ENCODE measurements around the gene GNB3. TPM values are rescaled to one million over a fixed set of nuclear protein-coding genes. Genes with fewer than 3 reads are reported as not detected.

Gene GNB3
- total RNA-seq, 4 donors from 2014 or later: 0.39 to 3.0 (median 2.1) TPM

DNA sequence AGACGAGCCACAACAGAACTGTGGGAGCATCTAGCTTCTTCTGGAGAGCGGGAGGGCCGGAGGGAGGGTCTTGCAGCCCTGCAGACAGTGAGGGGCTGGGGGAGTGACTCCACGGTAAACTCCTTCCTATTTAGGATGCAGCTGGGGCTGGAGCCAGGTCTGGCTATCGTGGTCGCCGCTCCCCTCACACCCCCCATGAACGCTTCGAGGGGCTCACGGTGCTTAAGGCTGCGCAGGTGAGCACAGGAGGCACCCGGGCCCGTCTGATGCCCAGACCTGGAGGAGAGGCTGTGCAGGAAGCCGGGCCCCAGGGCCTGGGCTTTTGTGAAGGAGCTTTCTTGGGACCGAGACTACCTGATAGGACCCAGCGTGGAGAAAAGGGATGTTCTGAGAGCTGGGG is 3.9 kb upstream of the GNB3 start:
- H3K27ac ChIP-seq: no peak overlapping the region
- no peaks in the 10 kb centered on the region for H3K9me3 ChIP-seq
- DNase-seq: no peak
- 91 to 95% methylated on average over 3 to 14 of the region's 16 CpGs for WGBS, 2 donors
- TF ChIP-seq, protein P1, sequence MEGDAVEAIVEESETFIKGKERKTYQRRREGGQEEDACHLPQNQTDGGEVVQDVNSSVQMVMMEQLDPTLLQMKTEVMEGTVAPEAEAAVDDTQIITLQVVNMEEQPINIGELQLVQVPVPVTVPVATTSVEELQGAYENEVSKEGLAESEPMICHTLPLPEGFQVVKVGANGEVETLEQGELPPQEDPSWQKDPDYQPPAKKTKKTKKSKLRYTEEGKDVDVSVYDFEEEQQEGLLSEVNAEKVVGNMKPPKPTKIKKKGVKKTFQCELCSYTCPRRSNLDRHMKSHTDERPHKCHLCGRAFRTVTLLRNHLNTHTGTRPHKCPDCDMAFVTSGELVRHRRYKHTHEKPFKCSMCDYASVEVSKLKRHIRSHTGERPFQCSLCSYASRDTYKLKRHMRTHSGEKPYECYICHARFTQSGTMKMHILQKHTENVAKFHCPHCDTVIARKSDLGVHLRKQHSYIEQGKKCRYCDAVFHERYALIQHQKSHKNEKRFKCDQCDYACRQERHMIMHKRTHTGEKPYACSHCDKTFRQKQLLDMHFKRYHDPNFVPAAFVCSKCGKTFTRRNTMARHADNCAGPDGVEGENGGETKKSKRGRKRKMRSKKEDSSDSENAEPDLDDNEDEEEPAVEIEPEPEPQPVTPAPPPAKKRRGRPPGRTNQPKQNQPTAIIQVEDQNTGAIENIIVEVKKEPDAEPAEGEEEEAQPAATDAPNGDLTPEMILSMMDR (IDR thresholded peaks at IDR 0.05): no peak
- TF ChIP-seq POLR2A (IDR thresholded peaks at IDR 0.05): no peak
- intact Hi-C loops (cut with DNase I): loop anchor here (10.0 kb wide), 1 partner anchor 212 kb away; no protein-coding TSS in a partner anchor
- peaks cover 5 to 10% of the 10 kb centered on the region in 2 donors for H3K36me3 ChIP-seq
- no peak overlapping the region for H3K4me3 ChIP-seq (replicated peaks in 1 of 3)
- no peaks in the 10 kb centered on the region for H3K27me3 ChIP-seq
- peaks cover 0 to 5% of the 10 kb centered on the region in 2 donors for H3K4me1 ChIP-seq

DNA sequence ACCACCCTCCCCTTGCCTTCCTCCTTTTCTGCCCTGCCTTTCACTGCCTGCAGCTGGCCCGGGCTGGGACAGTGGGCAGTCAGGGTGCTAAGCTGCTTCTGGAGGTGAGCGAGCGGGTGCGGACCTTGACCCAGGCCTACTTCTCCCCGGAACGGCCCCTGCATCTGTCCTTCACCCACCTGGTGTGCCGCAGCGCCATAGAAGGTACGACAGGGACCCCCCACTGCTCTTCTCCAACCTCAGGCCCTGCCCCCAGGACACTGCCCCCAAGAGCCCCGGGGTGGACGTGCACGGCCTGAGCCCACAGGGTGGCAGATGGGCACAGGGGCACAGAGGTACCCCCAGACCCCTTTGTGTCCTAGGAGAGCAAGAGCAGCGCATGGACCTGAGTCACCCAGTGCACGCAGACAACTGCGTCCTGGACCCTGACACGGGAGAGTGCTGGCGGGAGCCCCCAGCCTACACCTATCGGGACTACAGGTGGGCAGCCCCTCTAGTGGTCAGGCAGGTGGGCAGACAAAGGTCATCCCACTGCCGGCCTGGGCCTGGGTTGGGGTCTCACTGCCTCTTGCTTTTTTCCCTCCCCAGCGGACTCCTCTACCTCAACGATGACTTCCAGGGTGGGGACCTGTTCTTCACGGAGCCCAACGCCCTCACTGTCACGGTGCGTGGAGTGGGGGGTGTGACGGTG is 3.2 kb upstream of the GNB3 start:
- no peak overlapping the region for H3K27ac ChIP-seq
- intact Hi-C loops (cut with DNase I): loop anchor here (10.0 kb wide), 1 partner anchor 213 kb away; no protein-coding TSS in a partner anchor
- WGBS, 2 donors: 88 to 94% methylated on average over 9 to 24 of the region's 26 CpGs

DNA sequence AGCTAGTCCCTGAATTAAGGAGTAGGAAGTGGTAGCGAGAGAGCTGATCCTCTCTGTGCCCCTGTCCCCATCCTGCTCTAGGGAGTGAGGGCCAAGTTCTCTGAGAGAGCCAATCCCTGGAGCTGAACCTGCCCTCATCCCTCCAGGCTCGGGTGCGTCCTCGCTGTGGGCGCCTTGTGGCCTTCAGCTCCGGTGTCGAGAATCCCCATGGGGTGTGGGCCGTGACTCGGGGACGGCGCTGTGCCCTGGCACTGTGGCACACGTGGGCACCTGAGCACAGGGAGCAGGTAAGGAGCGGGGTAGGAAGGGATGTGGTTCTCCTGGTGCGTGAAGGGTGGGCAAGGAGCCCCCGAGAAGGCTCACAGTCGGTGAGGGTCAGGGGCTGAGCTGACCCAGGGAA is 1.9 kb upstream of the GNB3 start:
- intact Hi-C loops (cut with DNase I): loop anchor here (10.0 kb wide), 1 partner anchor 214 kb away; no protein-coding TSS in a partner anchor
- DNase-seq: no peak
- Histone ChIP-seq H3K4me1 (peaks cover 0 to 5% of the 10 kb centered on the region in 2 donors), H3K4me3 (replicated peaks in 1 of 3) (no peak overlapping the region), H3K36me3 (peaks cover 5 to 10% of the 10 kb centered on the region in 2 donors), H3K27ac (no peak overlapping the region), H3K27me3 (no peaks in the 10 kb centered on the region), H3K9me3 (no peaks in the 10 kb centered on the region)
- 92 to 95% methylated on average over 11 to 14 of the region's 16 CpGs for WGBS, 2 donors
- TF ChIP-seq, protein P1 (IDR thresholded peaks at IDR 0.05): no peak

More for the DNA sequence above, 3.2 kb upstream of the GNB3 start:
- H3K9me3 ChIP-seq: no peaks in the 10 kb centered on the region
- no peak overlapping the region for H3K4me3 ChIP-seq (replicated peaks in 1 of 3)
- peaks cover 0 to 5% of the 10 kb centered on the region in 2 donors for H3K4me1 ChIP-seq
- DNase-seq: no peak
- no peak for TF ChIP-seq POLR2A (IDR thresholded peaks at IDR 0.05)
- TF ChIP-seq, protein P1 (IDR thresholded peaks at IDR 0.05): no peak
- no peaks in the 10 kb centered on the region for H3K27me3 ChIP-seq
- H3K36me3 ChIP-seq: peaks cover 5 to 10% of the 10 kb centered on the region in 2 donors

DNA sequence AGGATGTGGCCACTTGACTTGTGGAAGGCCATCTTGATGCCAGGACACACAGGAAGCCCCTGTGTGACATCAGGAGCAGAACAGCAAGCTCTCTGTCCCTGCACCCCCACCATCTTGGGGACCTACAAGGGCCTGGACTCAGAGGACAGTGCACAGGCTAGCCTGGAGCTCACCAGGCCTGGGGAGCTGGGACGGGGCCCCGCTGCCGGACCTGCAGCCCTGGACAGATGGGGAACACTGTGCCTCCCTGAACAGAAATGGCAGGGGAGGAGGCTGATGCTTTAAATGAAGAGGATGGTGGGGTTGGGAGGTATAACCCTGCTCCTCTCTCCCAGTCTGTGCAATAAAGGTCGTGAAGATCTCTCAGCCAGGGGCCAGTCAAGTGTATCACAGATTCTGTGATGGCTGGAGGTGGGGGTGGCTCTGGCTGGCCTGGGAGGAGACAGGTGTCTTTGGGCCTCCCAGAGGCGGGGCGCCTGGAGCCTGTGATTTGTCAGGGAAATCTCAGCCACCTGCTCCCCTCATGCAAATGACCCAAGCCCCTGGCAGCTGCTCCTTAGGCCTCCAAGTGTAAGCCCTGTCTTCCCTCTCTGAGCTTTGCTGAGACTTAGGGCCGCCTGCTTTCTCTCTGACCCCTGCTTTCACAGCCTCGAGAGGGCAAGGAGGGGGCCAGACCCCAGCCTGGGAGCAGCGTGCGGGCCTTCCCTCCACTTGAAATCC is 1.1 kb upstream of the GNB3 start:
- DNase-seq: no peak
- H3K27me3 ChIP-seq: no peaks in the 10 kb centered on the region
- TF ChIP-seq POLR2A (IDR thresholded peaks at IDR 0.05): no peak
- TF ChIP-seq, protein P1 (IDR thresholded peaks at IDR 0.05): no peak
- no peaks in the 10 kb centered on the region for H3K9me3 ChIP-seq
- peaks cover 0 to 5% of the 10 kb centered on the region in 2 donors for H3K4me1 ChIP-seq
- WGBS, 2 donors: 76 to 81% methylated on average over 9 to 10 of the region's 10 CpGs
- H3K36me3 ChIP-seq: peaks cover 5 to 10% of the 10 kb centered on the region in 2 donors
- intact Hi-C loops (cut with DNase I): loop anchor here (10.0 kb wide), 1 partner anchor 215 kb away; no protein-coding TSS in a partner anchor
- H3K4me3 ChIP-seq (replicated peaks in 1 of 3): no peak overlapping the region
- no peak overlapping the region for H3K27ac ChIP-seq

DNA sequence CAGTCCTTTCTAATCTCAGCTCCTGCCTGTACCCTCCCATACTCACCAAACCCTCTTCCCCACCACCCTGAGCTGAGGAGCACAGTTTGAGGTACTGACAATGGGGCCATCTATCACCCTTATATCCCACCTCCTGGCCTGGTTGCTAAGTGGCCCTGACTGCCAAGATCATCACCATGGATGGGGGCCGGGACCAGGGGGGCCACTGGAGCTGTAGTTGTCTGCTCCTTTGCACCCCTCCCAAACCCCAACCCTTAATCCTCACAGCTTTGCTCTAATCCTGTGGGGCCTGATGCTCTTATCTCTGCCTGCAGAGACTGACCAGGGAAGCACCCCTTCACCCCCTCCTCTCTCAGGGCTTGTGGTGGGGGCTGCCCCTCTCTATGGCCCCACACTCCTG is 395 bp upstream of the GNB3 start:
- no peaks in the 10 kb centered on the region for H3K27me3 ChIP-seq
- no peak overlapping the region for H3K4me3 ChIP-seq (replicated peaks in 1 of 3)
- H3K27ac ChIP-seq: no peak overlapping the region
- TF ChIP-seq, protein P1 (IDR thresholded peaks at IDR 0.05): no peak
- no peak for TF ChIP-seq POLR2A (IDR thresholded peaks at IDR 0.05)
- intact Hi-C loops (cut with DNase I): no loop called here
- no peak for DNase-seq
- H3K4me1 ChIP-seq: peaks cover 0 to 5% of the 10 kb centered on the region in 2 donors
- WGBS, 2 donors: 64 to 86% methylated on average over 1 of the region's 1 CpG
- H3K36me3 ChIP-seq: peaks cover 5 to 10% of the 10 kb centered on the region in 2 donors
- no peaks in the 10 kb centered on the region for H3K9me3 ChIP-seq

Data from thyroid gland (tissue), 4 donors.